ENCODE data around the gene SYT9.
A peak's percentile ranks its signal among the peaks of the same experiment; 100 is the strongest.

Gene SYT9

GRCh38 chr11:7251836-7252682, at the start of gene SYT9:
TSS of gene SYT9 (plus strand) at chr11:7251904. CDS start at chr11:7252187, 283 bp downstream.
- in situ Hi-C loops (cut with MboI; ENCODE audit: low pct_unique_long_range_greater_than_20kb, low sequenced_read_pairs, unreplicated experiment) = no loop called here
- peak; percentile 56 for DNase-seq (ENCODE audit: low spot score)
- no peak for TF ChIP-seq CTCF (IDR thresholded peaks at IDR 0.05; ENCODE audit: extremely low read depth, insufficient read depth, missing control alignments)

- no peak for DNase-seq (ENCODE audit: low spot score)
- in situ Hi-C loops (cut with MboI; ENCODE audit: low pct_unique_long_range_greater_than_20kb, low sequenced_read_pairs, unreplicated experiment) = no loop called here
- no peak for TF ChIP-seq CTCF (IDR thresholded peaks at IDR 0.05; ENCODE audit: extremely low read depth, insufficient read depth, missing control alignments)
These were observed 49.3 kb upstream of the SYT9 start for GRCh38 chr11:7202412-7202811.

- DNase-seq (ENCODE audit: low spot score) = no peak
- no peak for TF ChIP-seq CTCF (IDR thresholded peaks at IDR 0.05; ENCODE audit: extremely low read depth, insufficient read depth, missing control alignments)
- in situ Hi-C loops (cut with MboI; ENCODE audit: low pct_unique_long_range_greater_than_20kb, low sequenced_read_pairs, unreplicated experiment) = no loop called here
These were observed 46.9 kb upstream of the SYT9 start for GRCh38 chr11:7204778-7205177.

GRCh38 chr11:7208391-7208790, 43.3 kb upstream of the SYT9 start:
- in situ Hi-C loops (cut with MboI; ENCODE audit: low pct_unique_long_range_greater_than_20kb, low sequenced_read_pairs, unreplicated experiment) = no loop called here
- DNase-seq (ENCODE audit: low spot score) = no peak
- no peak for TF ChIP-seq CTCF (IDR thresholded peaks at IDR 0.05; ENCODE audit: extremely low read depth, insufficient read depth, missing control alignments)

- in situ Hi-C loops (cut with MboI; ENCODE audit: low pct_unique_long_range_greater_than_20kb, low sequenced_read_pairs, unreplicated experiment) = no loop called here
- no peak for TF ChIP-seq CTCF (IDR thresholded peaks at IDR 0.05; ENCODE audit: extremely low read depth, insufficient read depth, missing control alignments)
- DNase-seq (ENCODE audit: low spot score) = no peak
These were observed 32.2 kb upstream of the SYT9 start for GRCh38 chr11:7219491-7219890.

GRCh38 chr11:7220636-7221035, 31.1 kb upstream of the SYT9 start:
- in situ Hi-C loops (cut with MboI; ENCODE audit: low pct_unique_long_range_greater_than_20kb, low sequenced_read_pairs, unreplicated experiment) = no loop called here
- DNase-seq (ENCODE audit: low spot score) = no peak
- TF ChIP-seq CTCF (IDR thresholded peaks at IDR 0.05; ENCODE audit: extremely low read depth, insufficient read depth, missing control alignments) = no peak

Measured in GM13977 (cell line).